GM12878 (cell line): ENCODE results near the gene TRPV6. TPM values are rescaled to one million over a fixed set of nuclear protein-coding genes. Genes with fewer than 3 reads are reported as not detected.

Experiments
- ATAC-seq: fragments of 200-7000 bp; cut with Tn5 transposase; 3 replicates; pipeline ENCODE4 v1.9.1; 2020; ENCODE audit warnings: mild to moderate bottlenecking, moderate library complexity
- BruUV-seq: library from RNA; stranded (reverse); fragments of 400-500 nt; replicated peaks from 2 replicates; lab custom pipeline; 2021; lab: Mats Ljungman, UMichigan
- CTCF ChIA-PET: fragments of 300-600 bp; sonication (Branson Sonifier 250); formaldehyde crosslinking; extraction: SDS; loops from one replicate; lab custom pipeline; 2021; ENCODE audit warnings: inconsistent platforms; lab: Yijun Ruan, JAX
- POLR2A ChIA-PET: fragments of 350-600 bp; formaldehyde crosslinking; extraction: SDS; loops from one replicate; lab custom pipeline; 2021; ENCODE audit warnings: inconsistent platforms; lab: Charles Lee
- RAD21 ChIA-PET: fragments of 300-600 bp; sonication (Branson Sonifier 250); formaldehyde crosslinking; loops from one replicate; lab custom pipeline; 2023; ENCODE audit warnings: antibody characterized with exemption; ENCODE audit not compliant: unreplicated experiment; lab: Charles Lee
- SMC1A ChIA-PET: fragments of 300-600 bp; sonication (Branson Sonifier 250); formaldehyde crosslinking; loops from one replicate; lab custom pipeline; 2023; ENCODE audit not compliant: unreplicated experiment, uncharacterized antibody; lab: Charles Lee
- DNase-seq: peaks from one replicate; pipeline ENCODE4 v3.0.0-alpha.2; 2011; ENCODE audit warnings: low read depth, low spot score
- FAIRE-seq: peaks from 3 replicates; lab custom pipeline; 2011; peaks lifted over from hg19 to GRCh38; lab: Jason Lieb, UNC
- H2AFZ ChIP-seq: 2 replicates; pipeline ENCODE4 v1.6.0; 2011; ENCODE audit warnings: low read depth, low read length, control low read depth; ENCODE audit not compliant: control insufficient read depth
- H3K27ac ChIP-seq: 2 replicates; pipeline ENCODE4 v1.5.1; 2011; ENCODE audit warnings: control low read depth; ENCODE audit not compliant: control insufficient read depth, insufficient read depth
- H3K27me3 ChIP-seq, 2 experiments: replicated peaks in 1 of 2; 2 replicates each; pipeline versions ENCODE4 v1.6.0 to v1.6.1; 2011; ENCODE audit warnings: low read length in 1 of 2; ENCODE audit not compliant: control insufficient read depth in 2 of 2, insufficient read depth in 2 of 2
- H3K36me3 ChIP-seq, 2 experiments: 2 replicates each; pipeline ENCODE4 v1.5.1; 2011; ENCODE audit warnings: low read length in 1 of 2; ENCODE audit not compliant: control insufficient read depth in 2 of 2, insufficient read depth in 2 of 2
- H3K4me1 ChIP-seq: 2 replicates; pipeline ENCODE4 v1.6.1; 2011; ENCODE audit warnings: mild to moderate bottlenecking, low read length, moderate library complexity, mixed read lengths; ENCODE audit not compliant: control insufficient read depth, insufficient read depth
- H3K4me2 ChIP-seq: 2 replicates; pipeline ENCODE4 v1.6.0; 2011; ENCODE audit warnings: control low read depth; ENCODE audit not compliant: control insufficient read depth, insufficient read depth
- H3K4me3 ChIP-seq: fragments of 200-600 bp; sonication (generic); 2 replicates; pipeline ENCODE4 v1.5.1; 2016
- H3K79me2 ChIP-seq: 2 replicates; pipeline ENCODE4 v1.6.0; 2011; ENCODE audit warnings: low read length; ENCODE audit not compliant: control insufficient read depth, insufficient read depth
- H3K9ac ChIP-seq: 2 replicates; pipeline ENCODE4 v1.8.0; 2011; ENCODE audit warnings: low read length, control low read depth, mixed read lengths; ENCODE audit not compliant: control insufficient read depth, insufficient read depth
- H3K9me3 ChIP-seq: replicated peaks from 3 replicates; pipeline ENCODE4 v1.5.1; 2011; ENCODE audit warnings: mild to moderate bottlenecking, low read length; ENCODE audit not compliant: control insufficient read depth, insufficient read depth
- H4K20me1 ChIP-seq: 2 replicates; pipeline ENCODE4 v1.6.0; 2011; ENCODE audit not compliant: control insufficient read depth, insufficient read depth
- BCL11A ChIP-seq: IDR thresholded peaks from 2 replicates; pipeline ENCODE4 v1.6.1; 2011; ENCODE audit warnings: low read depth, low read length
- ESRRA ChIP-seq: IDR thresholded peaks from 2 replicates; pipeline ENCODE4 v1.6.1; 2012; ENCODE audit warnings: mild to moderate bottlenecking, low read length, improper control_type of control experiment
- JUNB ChIP-seq: IDR thresholded peaks from 2 replicates; pipeline ENCODE4 v1.6.1; 2016; ENCODE audit warnings: antibody characterized with exemption, mild to moderate bottlenecking
- NR2C2 ChIP-seq: IDR thresholded peaks from 2 replicates; pipeline ENCODE4 v1.6.1; 2011; ENCODE audit warnings: borderline replicate concordance, low read depth; ENCODE audit not compliant: control insufficient read depth, insufficient read length
- RCOR1 ChIP-seq: conservative IDR thresholded peaks from 2 replicates; pipeline ENCODE4 v1.6.1; 2012; ENCODE audit warnings: low read depth, low read length, improper control_type of control experiment
- SMAD1 ChIP-seq: fragments of 450-650 bp; IDR thresholded peaks from 2 replicates; pipeline ENCODE4 v1.6.1; 2018; ENCODE audit warnings: mild to moderate bottlenecking, low read depth; ENCODE audit not compliant: partially characterized antibody
- SUZ12 ChIP-seq: fragments of 200-600 bp; sonication (generic); IDR thresholded peaks from one replicate; pipeline ENCODE4 v1.6.1; 2018; ENCODE audit warnings: antibody characterized with exemption, mild to moderate bottlenecking; ENCODE audit not compliant: unreplicated experiment
- TAF1 ChIP-seq: IDR thresholded peaks from 2 replicates; pipeline ENCODE4 v1.6.1; 2011; ENCODE audit warnings: mild to moderate bottlenecking, low read depth, low read length, borderline replicate concordance
- ZBTB40 ChIP-seq: fragments of 450-650 bp; IDR thresholded peaks from 2 replicates; pipeline ENCODE4 v1.6.1; 2016; ENCODE audit warnings: mild to moderate bottlenecking, moderate library complexity, borderline replicate concordance
- ZZZ3 ChIP-seq: IDR thresholded peaks from 2 replicates; pipeline ENCODE4 v1.6.1; 2011; ENCODE audit warnings: low read depth; ENCODE audit not compliant: control insufficient read depth, insufficient read length
- WGBS: methylation state at CpG from one replicate; pipeline ENCODE4 v1.1.6; 2016; ENCODE audit warnings: low lambda C conversion rate; ENCODE audit not compliant: insufficient replicate concordance, insufficient coverage; ENCODE audit errors: missing lambda C conversion rate; 5-methylcytosine and 5-hydroxymethylcytosine counted together
- in situ Hi-C: fragments of 300-500 bp; cut with MboI; formaldehyde crosslinking; loops from 9 replicates; pipeline ENCODE4 v1.14.3; 2018; ENCODE audit warnings: mixed read lengths
- intact Hi-C: fragments of 100-400 bp; cut with micrococcal nuclease; formaldehyde crosslinking; loops from one replicate; pipeline ENCODE4 v1.14.2; 2022; ENCODE audit not compliant: unreplicated experiment
- polyA plus RNA-seq, 11 experiments: library from polyadenylated mRNA; depleted of rRNA in 4 of 11; unstranded in 6 of 11; stranded (reverse) in 5 of 11; fragments of >200 nt; fragmentation: Nextera tagmentation in 4 of 11; fragmentation: Illumina TruSeq in 1 of 11; extraction: Ambion mirVana in 4 of 11; extraction: Trizol in 1 of 11; gene quantifications; 1 replicate in 1 of 11; 2 replicates in 10 of 11; pipeline versions ENCODE4 v1.2.1 to v1.2.3, GENCODE V29; 2011 to 2016; ENCODE audit warnings: inconsistent platforms in 2 of 11, missing spikeins in 2 of 11, low read depth in 1 of 11
- total RNA-seq, 4 experiments: library from RNA; depleted of rRNA in 3 of 4; stranded (reverse); fragments of >200 nt in 3 of 4; fragmentation: Illumina TruSeq in 1 of 4; extraction: Trizol in 1 of 4; gene quantifications; 2 replicates each; pipeline versions ENCODE4 v1.2.1 to v1.2.3, GENCODE V29; 2013 to 2021

Gene TRPV6
- total and polyA plus RNA-seq, 10 of the 15 experiments (the other 5 are each of a cell fraction or from before 2014, with no cell fraction given): not detected

- BruUV-seq: no TSS peak
Observed at GRCh38 chr7:142901426-142902259, 16.1 kb upstream of the TRPV6 start.

GRCh38 chr7:142899661-142900060 lies 14.1 kb upstream of the TRPV6 start:
- no TSS peak for BruUV-seq
- SMC1A ChIA-PET: interaction anchor here (0.8 kb wide), 1 partner anchor 316 kb away, joined by 3 read pairs; no protein-coding TSS in a partner anchor
- TF ChIP-seq ZZZ3: no peak
- TF ChIP-seq SUZ12: no peak
- no peak for TF ChIP-seq JUNB
- TF ChIP-seq ZBTB40: no peak
- no peak for TF ChIP-seq BCL11A
- TF ChIP-seq TAF1: no peak
- no peak for TF ChIP-seq RCOR1
- no peak for TF ChIP-seq NR2C2
- no peak for TF ChIP-seq SMAD1
- TF ChIP-seq, all 136 proteins: peak for 0
- Histone ChIP-seq H3K27me3 (peaks cover 0 to 3% of the 10 kb centered on the region in 2 experiments; a peak in 3 of 4 replicates), H4K20me1 (no peaks in the 10 kb centered on the region), H3K9ac (no peak overlapping the region), H3K4me1 (no peaks in the 10 kb centered on the region), H3K9me3 (no peaks in the 10 kb centered on the region), H3K4me3 (no peak overlapping the region), H3K27ac (no peak overlapping the region), H2AFZ (no peak overlapping the region), H3K79me2 (no peaks in the 10 kb centered on the region), H3K36me3 (no peaks in the 10 kb centered on the region), H3K4me2 (no peak overlapping the region)
- no peak for DNase-seq
- CTCF ChIA-PET: interaction anchor here (0.8 to 2.0 kb wide), 3 partner anchors 10 to 19 kb away, joined by 3 to 4 read pairs (median 3); no protein-coding TSS in a partner anchor
- 4% methylated on average over 3 of the region's 3 CpGs for WGBS
- POLR2A ChIA-PET: no interaction called here
- RAD21 ChIA-PET: interaction anchor here (0.7 kb wide), 1 partner anchor 566 kb away, joined by 4 read pairs; no protein-coding TSS in a partner anchor
- no peak for ATAC-seq
- FAIRE-seq: no peak
- intact Hi-C loops (no loop called here), in situ Hi-C loops (no loop called here)

More at GRCh38 chr7:142901426-142902259, 16.1 kb upstream of the TRPV6 start:
- TF ChIP-seq ESRRA (no peak), SUZ12 (no peak)
- ATAC-seq: no peak
- RAD21 ChIA-PET: no interaction called here
- Histone ChIP-seq H2AFZ (no peak overlapping the region), H3K4me2 (no peak overlapping the region), H3K4me1 (no peaks in the 10 kb centered on the region), H3K9me3 (no peaks in the 10 kb centered on the region), H3K27me3 (peaks cover 0 to 3% of the 10 kb centered on the region in 2 experiments; a peak in 2 of 4 replicates), H3K36me3 (no peaks in the 10 kb centered on the region), H4K20me1 (no peaks in the 10 kb centered on the region), H3K79me2 (no peaks in the 10 kb centered on the region), H3K9ac (no peak overlapping the region), H3K27ac (no peak overlapping the region), H3K4me3 (no peak overlapping the region)
- intact Hi-C loops (no loop called here), in situ Hi-C loops (no loop called here)
- POLR2A ChIA-PET: no interaction called here
- FAIRE-seq: no peak
- SMC1A ChIA-PET: interaction anchor here (1.6 kb wide), 1 partner anchor 101 kb away, joined by 3 read pairs; no protein-coding TSS in a partner anchor
- CTCF ChIA-PET: interaction anchor here (1.0 to 2.3 kb wide), 5 partner anchors 11 to 313 kb away, joined by 3 to 7 read pairs (median 6); no protein-coding TSS in a partner anchor
- 64% methylated on average over 15 of the region's 15 CpGs for WGBS
- DNase-seq: no peak
